Stomach (tissue), 9 donors: ENCODE measurements around the gene CSNK2A1. TPM values are rescaled to one million over a fixed set of nuclear protein-coding genes. Genes with fewer than 3 reads are reported as not detected.
A peak's percentile ranks its signal among the peaks of the same experiment; 100 is the strongest.

ENCODE experiments used
- DNase-seq, 2 donors: peaks; one replicate each; pipeline versions ENCODE4 v3.0.0 to v3.0.0-alpha.2; 2013 to 2019
- H3K27ac ChIP-seq, 5 donors: fragments of 200-600 bp in 4 of 5; sonication (generic) in 4 of 5; one replicate each; pipeline ENCODE4 v1.5.1; 2013 to 2019; ENCODE audit warnings: mild to moderate bottlenecking in 1 of 5, moderate library complexity in 1 of 5
- H3K27me3 ChIP-seq, 3 donors: fragments of 200-600 bp; sonication (generic); one replicate each; pipeline ENCODE4 v1.5.1; 2017 to 2019; ENCODE audit warnings: mixed run types in 1 of 3
- H3K36me3 ChIP-seq, 4 donors: fragments of 200-600 bp; sonication (generic); 1 replicate in 3 of 4; 2 replicates in 1 of 4; pipeline ENCODE4 v1.5.1; 2016 to 2019
- H3K4me1 ChIP-seq, 4 donors: fragments of 200-600 bp; sonication (generic); one replicate each; pipeline ENCODE4 v1.5.1; 2016 to 2019
- H3K4me3 ChIP-seq, 4 donors: fragments of 200-600 bp; sonication (generic) in 3 of 4; one replicate each; pipeline ENCODE4 v1.5.1; 2016 to 2019; ENCODE audit warnings: mild to moderate bottlenecking in 1 of 4
- H3K9me3 ChIP-seq, 4 donors: fragments of 200-600 bp; sonication (generic); one replicate each; pipeline ENCODE4 v1.5.1; 2016 to 2019
- CTCF ChIP-seq, 7 experiments: fragments of 450-650 bp in 4 of 7; fragments of 200-600 bp in 3 of 7; sonication (generic) in 3 of 7; IDR thresholded peaks; one replicate each; pipeline ENCODE4 v1.5.1; 2016 to 2019; ENCODE audit warnings: antibody characterized with exemption in 7 of 7, control low read depth in 2 of 7, mild to moderate bottlenecking in 1 of 7
- EP300 ChIP-seq: sonication (generic); formaldehyde crosslinking; IDR thresholded peaks from one replicate; pipeline ENCODE4 v1.6.1; 2017; ENCODE audit warnings: antibody characterized with exemption
- POLR2A ChIP-seq, 4 donors: fragments of 450-650 bp; IDR thresholded peaks; one replicate each; pipeline ENCODE4 v1.6.1; 2016; ENCODE audit warnings: antibody characterized with exemption in 4 of 4, control low read depth in 2 of 4, mild to moderate bottlenecking in 1 of 4, moderate library complexity in 1 of 4
- POLR2AphosphoS5 ChIP-seq, 3 donors: sonication (generic); formaldehyde crosslinking; IDR thresholded peaks; one replicate each; pipeline ENCODE4 v1.6.1; 2016; ENCODE audit warnings: antibody characterized with exemption in 3 of 3
- WGBS, 5 donors: extraction: QIAGEN DNeasy Blood & Tissue Kit in 3 of 5; methylation state at CpG; one replicate each; pipeline versions ENCODE4 v1.1.5 to v1.1.7; 2013 to 2018; 5-methylcytosine and 5-hydroxymethylcytosine counted together
- intact Hi-C: fragments of 100-400 bp; cut with DNase I; formaldehyde crosslinking; loops from one replicate; pipeline ENCODE4 v1.15.1; 2023; ENCODE audit warnings: low total_unique reads
- polyA plus RNA-seq, 3 donors: library from polyadenylated mRNA; stranded (reverse); fragments of 200-250 nt; gene quantifications; one replicate each; pipeline ENCODE4 v1.2.3, GENCODE V29; 2013
- total RNA-seq, 5 donors: library from RNA; depleted of rRNA; stranded (reverse); fragments of >200 nt; gene quantifications; one replicate each; pipeline versions ENCODE4 v1.1.0 to v1.2.3, GENCODE V29; 2014 to 2016
- donor health status: healthy with polysubstance abuse.
- donor health status: Bipolar disorder and iron deficiency.
- donor health status: healthy.

The CSNK2A1 gene
- total and polyA plus RNA-seq, 8 donors = 22.6 to 164 (median 37.3) TPM

- DNase-seq = no peak
- no peak for TF ChIP-seq CTCF (IDR thresholded peaks at IDR 0.05)
- no peak for TF ChIP-seq POLR2A (IDR thresholded peaks at IDR 0.05)
- no peak for TF ChIP-seq POLR2AphosphoS5 (IDR thresholded peaks at IDR 0.05)
- no peak for TF ChIP-seq EP300
- Histone ChIP-seq H3K27ac (no peak overlapping the region), H3K27me3 (peaks cover 0 to 69% (median 10%) of the 10 kb centered on the region in 3 donors), H3K36me3 (no peaks in the 10 kb centered on the region), H3K4me3 (no peak overlapping the region), H3K9me3 (no peaks in the 10 kb centered on the region), H3K4me1 (peaks cover 0 to 7% (median 3%) of the 10 kb centered on the region in 4 donors)
- intact Hi-C loops = loop anchor here (5.0 to 10.0 kb wide), 2 partner anchors 82 to 175 kb away; no protein-coding TSS in a partner anchor
- WGBS, 5 donors = 70 to 75% (median 72%) methylated on average over 5 of the region's 5 CpGs
These were observed 18.8 kb upstream of the CSNK2A1 start for GRCh38 chr20:562232-562897.

- H3K4me3 ChIP-seq = no peak overlapping the region
- intact Hi-C loops = loop anchor here (5.0 to 10.0 kb wide), 2 partner anchors 83 to 176 kb away; no protein-coding TSS in a partner anchor
These were observed 18.0 kb upstream of the CSNK2A1 start for GRCh38 chr20:561437-562231.

GRCh38 chr20:560680-561079 lies 17.1 kb upstream of the CSNK2A1 start:
- H3K4me1 ChIP-seq = peaks cover 0 to 7% (median 3%) of the 10 kb centered on the region in 4 donors

More at GRCh38 chr20:561437-562231, 18.0 kb upstream of the CSNK2A1 start:
- 30 to 42% (median 35%) methylated on average over 9 to 12 of the region's 12 CpGs for WGBS, 5 donors
- DNase-seq = peak; percentile 65 to 88
- Histone ChIP-seq H3K27ac (no peak overlapping the region), H3K36me3 (no peaks in the 10 kb centered on the region), H3K4me1 (peaks cover 0 to 7% (median 3%) of the 10 kb centered on the region in 4 donors), H3K27me3 (peaks cover 0 to 68% (median 5%) of the 10 kb centered on the region in 3 donors), H3K9me3 (no peaks in the 10 kb centered on the region)
- peak in 5 of 7 experiments; percentile 92 to 98 (median 93) for TF ChIP-seq CTCF (IDR thresholded peaks at IDR 0.05)
- no peak for TF ChIP-seq POLR2A (IDR thresholded peaks at IDR 0.05)

More at GRCh38 chr20:560680-561079, 17.1 kb upstream of the CSNK2A1 start:
- Histone ChIP-seq H3K27ac (no peak overlapping the region), H3K36me3 (no peaks in the 10 kb centered on the region), H3K27me3 (peaks cover 0 to 70% (median 3%) of the 10 kb centered on the region in 3 donors), H3K4me3 (no peak overlapping the region), H3K9me3 (no peaks in the 10 kb centered on the region)
- WGBS, 5 donors = 37 to 54% (median 46%) methylated on average over 2 of the region's 2 CpGs
- DNase-seq = no peak
- intact Hi-C loops = loop anchor here (5.0 to 10.0 kb wide), 2 partner anchors 84 to 177 kb away; no protein-coding TSS in a partner anchor
- TF ChIP-seq POLR2AphosphoS5 (IDR thresholded peaks at IDR 0.05) (no peak), CTCF (IDR thresholded peaks at IDR 0.05) (no peak), POLR2A (IDR thresholded peaks at IDR 0.05) (no peak), EP300 (no peak)
